Transverse colon (tissue), 4 donors: ENCODE data around the gene TMEM205. TPM values are rescaled to one million over a fixed set of nuclear protein-coding genes. Genes with fewer than 3 reads are reported as not detected.

Experiments used
- DNase-seq: peaks from one replicate; pipeline ENCODE4 v3.0.0-alpha.2; 2019
- H3K27ac ChIP-seq, 4 donors: fragments of 200-600 bp; sonication (generic); 2 replicates each; pipeline ENCODE4 v1.5.1; 2016 to 2018; ENCODE audit warnings: inconsistent platforms in 4 of 4
- H3K27me3 ChIP-seq: fragments of 200-600 bp; sonication (generic); 2 replicates; pipeline ENCODE4 v1.5.1; 2017; ENCODE audit warnings: inconsistent platforms
- H3K36me3 ChIP-seq, 4 donors: fragments of 200-600 bp; sonication (generic); 2 replicates each; pipeline ENCODE4 v1.5.1; 2017 to 2019; ENCODE audit warnings: inconsistent platforms in 4 of 4
- H3K4me1 ChIP-seq, 4 donors: fragments of 200-600 bp; sonication (generic); 2 replicates each; pipeline ENCODE4 v1.5.1; 2017 to 2020; ENCODE audit warnings: inconsistent platforms in 4 of 4
- H3K4me3 ChIP-seq, 4 donors: fragments of 200-600 bp; sonication (generic); 1 replicate in 1 of 4; 2 replicates in 3 of 4; pipeline versions ENCODE4 v1.5.1 to v1.6.1; 2017 to 2019; ENCODE audit warnings: inconsistent platforms in 4 of 4
- H3K9me3 ChIP-seq, 2 donors: fragments of 200-600 bp; sonication (generic); 2 replicates each; pipeline ENCODE4 v1.5.1; 2017 to 2019; ENCODE audit warnings: inconsistent platforms in 2 of 2
- CTCF ChIP-seq, 5 experiments: fragments of 200-600 bp in 3 of 5; fragments of 450-650 bp in 2 of 5; sonication (generic) in 3 of 5; IDR thresholded peaks; 1 replicate in 2 of 5; 2 replicates in 3 of 5; pipeline ENCODE4 v1.5.1; 2016 to 2017; ENCODE audit warnings: antibody characterized with exemption in 5 of 5, inconsistent platforms in 3 of 5, mild to moderate bottlenecking in 2 of 5, moderate library complexity in 1 of 5
- EP300 ChIP-seq: sonication (generic); formaldehyde crosslinking; IDR thresholded peaks from one replicate; pipeline ENCODE4 v1.6.1; 2017; ENCODE audit warnings: antibody characterized with exemption, low read depth
- POLR2A ChIP-seq: fragments of 450-650 bp; IDR thresholded peaks from one replicate; pipeline ENCODE4 v1.6.1; 2016; ENCODE audit warnings: antibody characterized with exemption, mild to moderate bottlenecking, moderate library complexity
- POLR2AphosphoS5 ChIP-seq, 3 donors: sonication (generic); formaldehyde crosslinking; IDR thresholded peaks; one replicate each; pipeline ENCODE4 v1.6.1; 2016; ENCODE audit warnings: antibody characterized with exemption in 3 of 3
- WGBS, 2 donors: methylation state at CpG; one replicate each; pipeline ENCODE4 v1.1.5; 2018; ENCODE audit warnings: low coverage in 1 of 2; 5-methylcytosine and 5-hydroxymethylcytosine counted together
- in situ Hi-C, 4 donors: fragments of 200-750 bp; cut with MboI; loops; one replicate each; pipeline versions ENCODE4 v1.15.0 to v1.15.1; 2017; ENCODE audit warnings: low sequenced_read_pairs in 3 of 4, low pct_ligation_motif_present in 1 of 4, low pct_unique_long_range_greater_than_20kb in 1 of 4
- intact Hi-C: fragments of 100-400 bp; cut with DNase I; formaldehyde crosslinking; loops from one replicate; pipeline ENCODE4 v1.15.1; 2023; ENCODE audit warnings: low total_unique reads
- total RNA-seq, 4 donors: library from RNA; depleted of rRNA; stranded (reverse); fragments of >200 nt; gene quantifications; one replicate each; pipeline ENCODE4 v1.1.0, GENCODE V29; 2016

Gene TMEM205
- total RNA-seq, 4 donors from 2014 or later, result 18.7 to 163 (median 88.4) TPM

- intact Hi-C loops (no loop called here), in situ Hi-C loops (no loop called here)
- Histone ChIP-seq H3K9me3 (no peaks in the 10 kb centered on the region), H3K4me1 (peaks cover 0 to 9% (median 2%) of the 10 kb centered on the region in 4 donors), H3K36me3 (peaks cover 0 to 5% (median 0%) of the 10 kb centered on the region in 4 donors), H3K4me3 (no peak overlapping the region), H3K27ac (no peak overlapping the region), H3K27me3 (no peaks in the 10 kb centered on the region)
- 82% methylated on average over 7 of the region's 7 CpGs; no CpG with 5 or more reads in 1 of the 2 donors for WGBS, 2 donors
- DNase-seq, result no peak
- no peak for TF ChIP-seq EP300
- TF ChIP-seq POLR2A, result no peak
- no peak for TF ChIP-seq CTCF (IDR thresholded peaks at IDR 0.05)
- no peak for TF ChIP-seq POLR2AphosphoS5 (IDR thresholded peaks at IDR 0.05)
Observed at GRCh38 chr19:11365557-11366117, 19.6 kb upstream of the TMEM205 start.

GRCh38 chr19:11364935-11365334 is 18.9 kb upstream of the TMEM205 start:
- no peak for TF ChIP-seq EP300
- TF ChIP-seq POLR2A, result no peak
- TF ChIP-seq CTCF (IDR thresholded peaks at IDR 0.05), result no peak
- no peak for TF ChIP-seq POLR2AphosphoS5 (IDR thresholded peaks at IDR 0.05)
- in situ Hi-C loops, result no loop called here
- H3K27ac ChIP-seq, result no peak overlapping the region
- H3K27me3 ChIP-seq, result no peaks in the 10 kb centered on the region
- peaks cover 0 to 5% (median 0%) of the 10 kb centered on the region in 4 donors for H3K36me3 ChIP-seq
- intact Hi-C loops, result no loop called here
- DNase-seq, result no peak
- H3K4me3 ChIP-seq, result no peak overlapping the region
- peaks cover 0 to 9% (median 2%) of the 10 kb centered on the region in 4 donors for H3K4me1 ChIP-seq
- WGBS, 2 donors, result 79 to 100% methylated on average over 1 to 5 of the region's 5 CpGs
- H3K9me3 ChIP-seq, result no peaks in the 10 kb centered on the region

GRCh38 chr19:11364296-11364904 is 18.3 kb upstream of the TMEM205 start:
- 96% methylated on average over 26 of the region's 28 CpGs; no CpG with 5 or more reads in 1 of the 2 donors for WGBS, 2 donors
- H3K9me3 ChIP-seq, result no peaks in the 10 kb centered on the region
- no peak overlapping the region for H3K4me3 ChIP-seq
- intact Hi-C loops, result no loop called here
- H3K4me1 ChIP-seq, result peaks cover 0 to 9% (median 2%) of the 10 kb centered on the region in 4 donors
- DNase-seq, result no peak
- H3K36me3 ChIP-seq, result peaks cover 0 to 5% (median 0%) of the 10 kb centered on the region in 4 donors
- H3K27me3 ChIP-seq, result no peaks in the 10 kb centered on the region
- TF ChIP-seq POLR2AphosphoS5 (IDR thresholded peaks at IDR 0.05) (no peak), POLR2A (no peak), EP300 (no peak), CTCF (IDR thresholded peaks at IDR 0.05) (no peak)
- in situ Hi-C loops, result no loop called here
- H3K27ac ChIP-seq, result no peak overlapping the region

- intact Hi-C loops, result no loop called here
- H3K36me3 ChIP-seq, result peaks cover 0 to 5% (median 0%) of the 10 kb centered on the region in 4 donors
Observed at GRCh38 chr19:11363881-11364280, 17.8 kb upstream of the TMEM205 start.

More at GRCh38 chr19:11363881-11364280, 17.8 kb upstream of the TMEM205 start:
- TF ChIP-seq CTCF (IDR thresholded peaks at IDR 0.05), result no peak
- Histone ChIP-seq H3K27me3 (no peaks in the 10 kb centered on the region), H3K4me3 (no peak overlapping the region), H3K4me1 (peaks cover 0 to 9% (median 2%) of the 10 kb centered on the region in 4 donors), H3K9me3 (no peaks in the 10 kb centered on the region), H3K27ac (no peak overlapping the region)
- no peak for DNase-seq
- WGBS, 2 donors, result 87% methylated on average over 10 of the region's 10 CpGs; no CpG with 5 or more reads in 1 of the 2 donors
- in situ Hi-C loops, result no loop called here
